Measurements from ENCODE around the gene CPLX3.

Gene CPLX3

DNA sequence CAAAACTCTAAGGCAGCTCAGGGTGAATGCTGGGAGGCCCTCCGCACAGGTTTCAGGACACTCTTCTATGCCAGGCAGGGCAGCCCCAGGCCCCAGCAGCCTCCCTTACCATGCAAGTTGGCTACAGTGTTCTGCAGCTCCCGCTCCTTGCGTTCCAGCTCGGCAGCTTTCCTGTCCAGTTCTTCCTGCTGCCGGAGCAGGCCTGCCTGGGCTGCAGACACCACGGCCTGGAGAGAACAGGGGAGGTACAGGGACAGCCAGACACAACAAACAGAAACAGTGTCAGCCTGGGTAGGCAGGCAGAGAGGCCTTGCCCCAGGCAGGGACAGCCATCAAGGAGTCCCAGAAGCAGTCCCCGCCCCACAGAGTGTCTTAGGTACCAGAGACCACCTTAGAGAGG is 25.5 kb downstream of the CPLX3 start:
- DNase-seq, result no peak

DNA sequence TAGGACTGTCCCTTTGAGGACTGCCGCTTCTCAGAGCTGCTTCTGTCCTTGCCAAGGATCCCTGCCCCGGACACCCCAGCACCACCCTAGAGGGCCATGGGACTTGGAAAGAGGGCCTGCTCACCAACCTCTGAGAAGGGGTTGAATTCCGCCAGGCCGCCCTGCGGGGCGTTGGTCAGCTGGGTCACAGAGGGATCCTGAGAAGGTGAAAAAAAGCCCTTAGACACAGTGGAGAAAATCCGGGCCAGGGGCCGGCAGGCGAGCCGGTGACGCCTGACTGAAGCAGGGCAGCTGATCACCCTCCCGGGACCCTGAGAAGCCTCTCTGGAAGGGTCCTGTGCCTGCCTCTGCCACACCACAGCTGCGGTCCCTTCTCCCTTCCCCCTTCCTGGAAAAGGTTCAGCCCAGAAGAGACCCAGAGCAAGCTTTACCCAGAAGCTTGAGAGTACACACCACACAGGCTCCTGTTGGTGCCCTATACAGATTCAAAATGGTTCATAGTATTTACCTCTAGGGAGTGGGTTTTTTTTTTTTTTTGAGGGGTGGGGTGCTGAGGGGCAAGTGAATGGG is 28.1 kb downstream of the CPLX3 start:
- DNase-seq, result no peak

DNA sequence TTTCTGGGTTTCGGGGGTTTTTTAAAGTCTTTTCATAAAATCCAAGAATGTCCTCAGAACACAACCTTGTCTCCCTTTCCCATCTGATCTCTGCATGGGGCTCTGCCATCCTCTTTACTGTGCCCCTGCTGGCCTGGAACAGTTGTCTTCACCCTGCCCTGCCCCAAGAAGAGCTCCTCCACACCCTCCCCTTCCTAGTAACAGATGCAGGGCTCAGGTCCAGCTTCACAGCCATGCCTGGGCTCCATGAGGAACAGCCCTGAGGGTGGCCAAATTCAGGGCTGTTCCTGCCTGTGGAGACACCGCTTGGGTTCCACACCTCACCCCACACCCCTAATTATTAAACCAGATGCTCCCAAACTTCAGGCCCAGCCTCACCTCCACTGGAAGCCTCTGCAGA is 29.4 kb downstream of the CPLX3 start:
- no peak for DNase-seq

DNA sequence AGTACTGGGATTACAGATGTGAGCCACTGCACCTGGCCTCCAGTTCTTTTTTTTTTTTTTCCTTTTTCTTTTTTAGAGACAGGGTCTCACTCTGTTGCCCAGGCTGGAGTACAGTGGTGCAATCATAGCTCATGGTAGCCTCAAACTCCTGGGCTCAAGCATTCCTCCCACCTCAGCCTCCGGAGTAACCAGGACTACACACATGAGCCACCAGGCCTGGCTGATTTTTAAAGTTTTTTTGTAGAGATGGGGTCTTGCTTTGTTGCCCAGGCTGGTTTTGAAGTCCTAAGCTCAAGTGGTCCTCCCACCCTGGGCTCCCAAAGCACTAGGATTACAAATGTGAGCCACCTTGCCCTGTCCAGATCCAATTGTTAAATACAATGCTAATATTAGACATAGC is 30.1 kb downstream of the CPLX3 start:
- no peak for DNase-seq

DNA sequence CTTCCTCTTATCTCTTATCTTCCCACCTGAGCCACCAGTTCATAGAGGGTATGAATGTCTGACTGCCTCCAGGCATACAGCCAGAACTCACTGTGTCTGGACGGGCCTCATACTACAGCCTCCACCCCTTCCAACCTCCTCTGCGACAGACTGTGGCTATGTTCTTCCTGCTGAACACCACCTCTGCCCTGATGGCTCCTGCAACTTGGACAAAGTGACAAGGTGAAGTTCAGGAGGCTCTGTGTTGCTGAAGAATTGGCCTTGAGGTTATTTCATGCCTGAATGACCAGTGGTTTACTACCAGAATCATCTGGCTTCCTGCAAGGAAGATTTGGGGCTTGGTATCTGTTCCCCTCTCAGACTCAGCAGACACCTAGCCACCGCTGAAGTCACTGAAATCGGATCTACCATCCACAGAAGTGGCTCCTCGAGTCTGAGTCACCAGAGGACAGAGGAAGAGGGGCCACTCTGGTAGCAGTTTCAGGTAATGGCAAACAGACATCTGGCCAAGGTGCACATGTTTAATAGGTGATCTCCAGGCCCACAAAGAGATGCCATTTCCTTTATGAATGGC is 30.7 kb downstream of the CPLX3 start:
- DNase-seq, result no peak

DNA sequence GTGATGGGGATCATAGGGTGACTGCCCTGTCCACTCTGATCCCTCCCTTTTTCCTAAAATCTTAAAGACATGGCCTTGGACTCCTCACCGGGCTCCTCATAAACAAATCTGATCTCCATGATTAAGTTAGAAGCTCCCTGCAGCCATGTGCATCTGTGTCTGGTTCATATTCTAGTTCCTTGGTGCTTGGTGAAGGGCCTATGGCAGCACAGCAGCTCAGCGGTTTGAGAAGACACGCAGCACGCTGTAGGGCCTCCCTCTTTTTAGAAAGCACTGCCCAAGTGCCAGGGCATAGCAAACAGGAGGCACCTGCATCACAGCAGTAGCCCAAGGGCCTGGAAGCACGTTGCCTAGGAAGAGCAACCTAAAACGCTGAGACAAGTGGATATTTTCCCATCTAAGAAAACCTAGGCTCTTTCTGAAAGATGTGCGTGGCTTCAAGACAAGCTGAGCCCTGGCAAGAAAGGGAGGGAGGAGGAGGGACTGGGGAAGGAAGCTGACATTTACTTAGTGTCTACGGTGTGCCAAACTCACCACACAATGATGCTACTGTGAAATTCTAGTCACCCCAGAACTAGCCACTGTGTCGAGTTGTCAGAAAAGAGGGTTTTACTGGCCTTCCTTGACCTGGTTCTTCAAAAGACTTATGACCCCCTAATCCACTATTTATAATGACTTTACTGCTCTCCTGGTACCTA is 31.4 kb downstream of the CPLX3 start:
- DNase-seq, result no peak

DNA sequence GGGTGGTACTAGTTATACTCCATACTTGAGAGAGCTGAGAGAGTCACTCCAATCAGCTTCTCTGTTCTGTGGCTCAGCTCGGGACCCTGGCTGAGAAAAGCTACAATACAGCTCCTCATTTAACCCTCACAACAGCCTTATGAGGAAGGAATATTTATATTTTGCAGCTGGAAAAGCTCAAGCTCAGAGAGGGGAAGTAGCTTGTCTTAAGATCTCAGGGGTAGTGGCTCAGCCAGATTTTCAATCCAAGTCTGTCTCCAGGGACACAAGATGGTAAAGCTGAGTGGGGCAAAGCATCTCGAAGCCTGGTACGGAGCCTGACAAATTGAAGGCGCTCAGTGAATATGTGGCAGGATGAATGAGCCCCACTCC is 31.9 kb downstream of the CPLX3 start:
- DNase-seq, result no peak

DNA sequence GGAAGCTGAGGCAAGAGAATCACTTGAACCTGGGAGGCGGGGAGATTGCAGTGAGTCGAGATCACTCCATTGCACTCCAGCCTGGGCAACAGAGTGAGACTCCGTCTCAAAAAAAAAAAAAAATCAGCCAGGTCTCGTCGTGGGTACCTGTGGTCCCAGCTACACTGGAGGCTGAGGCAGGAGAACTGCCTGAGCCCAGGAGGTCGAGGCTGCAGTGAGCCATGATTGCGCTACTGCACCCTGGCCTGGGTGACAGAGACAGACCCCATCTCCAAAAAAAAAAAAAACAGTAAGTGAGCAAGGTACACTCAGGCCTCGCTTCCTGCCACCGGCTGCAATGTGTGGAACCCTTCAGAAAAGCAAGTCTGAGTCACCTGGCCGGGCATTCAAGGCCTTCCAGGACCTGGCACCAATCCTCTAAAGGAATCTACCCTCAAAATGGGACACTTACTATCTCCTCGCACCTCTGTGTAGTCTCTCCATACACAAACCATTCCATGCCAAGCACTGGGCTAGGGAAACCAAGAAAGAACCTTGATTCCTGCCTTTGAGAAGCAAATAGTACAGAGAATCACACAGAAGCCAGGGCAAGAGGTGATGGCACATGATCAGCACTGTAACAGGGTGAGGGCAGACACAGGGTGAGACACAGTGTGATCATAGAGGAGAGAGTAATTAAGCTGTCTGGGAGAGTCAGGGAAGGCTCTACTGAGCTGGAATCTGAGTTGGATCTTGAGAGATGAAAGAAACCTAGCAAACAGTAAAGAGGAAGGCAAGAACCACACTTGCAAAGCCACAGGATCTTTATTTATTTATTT is 37.0 kb downstream of the CPLX3 start:
- DNase-seq, result peak; percentile 41 to 42

DNA sequence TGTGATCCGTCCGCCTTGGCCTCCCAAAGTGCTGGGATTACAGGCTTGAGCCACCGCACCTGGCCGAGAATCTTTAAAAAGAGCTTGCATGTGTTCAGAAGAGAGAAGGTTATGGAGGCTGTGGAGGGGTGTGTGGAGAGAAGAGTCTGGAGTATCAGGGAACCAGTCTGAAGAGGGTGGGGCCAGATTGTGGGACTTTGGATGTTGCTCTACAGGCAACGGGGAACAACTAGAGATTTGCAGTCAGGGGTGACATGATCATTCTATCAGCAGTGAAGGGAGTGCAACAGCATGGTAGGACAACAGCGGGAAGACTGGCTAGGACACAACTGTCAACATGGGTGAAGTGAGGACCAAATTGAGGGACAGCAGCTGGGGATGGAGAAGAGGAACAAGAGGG is 37.9 kb downstream of the CPLX3 start:
- DNase-seq, result no peak

DNA sequence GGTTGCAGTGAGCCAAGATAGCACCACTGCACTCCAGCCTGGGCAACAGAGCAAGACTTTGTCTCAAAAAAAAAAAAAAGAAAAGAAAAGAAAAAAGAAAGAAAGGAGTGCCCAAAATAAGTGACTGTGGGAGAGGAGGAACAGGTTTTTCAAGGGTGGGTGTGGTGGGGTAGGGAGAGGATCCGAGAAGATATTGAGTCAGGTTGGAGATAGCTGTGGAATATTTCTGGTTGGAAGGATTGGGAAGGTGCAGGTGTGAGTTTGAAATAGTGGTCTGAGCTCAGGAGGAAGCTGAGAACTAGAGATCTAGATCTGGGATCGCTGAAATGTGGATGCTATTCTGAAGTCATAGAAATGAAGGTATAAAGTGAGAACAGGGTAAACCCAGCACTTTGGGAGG is 38.9 kb downstream of the CPLX3 start:
- no peak for DNase-seq

DNA sequence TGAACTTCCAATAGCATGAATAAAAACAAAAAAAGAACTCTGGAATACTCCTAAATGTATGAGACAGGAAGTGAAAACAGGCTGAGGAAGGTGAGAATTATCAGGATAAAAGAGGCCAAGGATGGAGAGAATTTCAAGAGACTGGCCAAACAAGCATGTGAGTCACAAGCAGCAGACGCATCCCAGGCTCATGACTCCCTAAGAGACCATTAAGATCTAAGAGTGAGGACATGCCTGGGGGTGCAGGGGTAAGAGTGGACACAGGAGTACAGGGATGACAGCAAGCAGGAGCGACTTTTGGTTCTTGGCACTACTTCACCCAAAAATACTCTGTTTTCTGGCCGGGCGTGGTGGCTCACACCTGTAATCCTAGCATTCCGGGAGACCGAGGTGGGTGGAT is 39.7 kb downstream of the CPLX3 start:
- DNase-seq, result no peak

DNA sequence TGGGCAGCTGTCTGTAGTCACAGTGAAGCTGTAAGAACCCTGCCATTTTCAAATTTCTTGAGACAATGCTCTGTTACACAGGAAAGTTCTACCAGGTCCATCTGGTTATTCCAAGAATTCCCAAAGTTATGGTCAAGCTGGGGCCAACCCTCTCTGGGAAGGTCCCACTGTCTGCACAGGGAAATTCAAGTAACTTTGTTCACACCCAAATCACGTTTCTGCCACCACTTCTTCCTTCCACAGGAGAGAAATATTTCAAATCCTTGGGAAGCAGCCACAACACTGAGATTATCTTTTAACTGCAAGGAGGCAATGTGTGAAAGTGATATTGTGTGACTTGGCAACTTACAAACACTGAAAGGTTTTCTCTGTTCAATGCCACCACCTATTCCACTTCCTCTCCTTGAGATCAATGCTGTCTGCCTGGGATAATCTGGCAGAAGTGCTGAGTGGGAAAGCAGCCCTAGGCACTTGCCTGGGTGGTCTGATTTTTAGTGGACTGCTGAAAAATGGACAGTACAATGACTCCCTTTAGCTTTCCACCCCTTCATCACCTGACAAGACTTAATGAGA is 41.1 kb downstream of the CPLX3 start:
- DNase-seq, result no peak

DNA sequence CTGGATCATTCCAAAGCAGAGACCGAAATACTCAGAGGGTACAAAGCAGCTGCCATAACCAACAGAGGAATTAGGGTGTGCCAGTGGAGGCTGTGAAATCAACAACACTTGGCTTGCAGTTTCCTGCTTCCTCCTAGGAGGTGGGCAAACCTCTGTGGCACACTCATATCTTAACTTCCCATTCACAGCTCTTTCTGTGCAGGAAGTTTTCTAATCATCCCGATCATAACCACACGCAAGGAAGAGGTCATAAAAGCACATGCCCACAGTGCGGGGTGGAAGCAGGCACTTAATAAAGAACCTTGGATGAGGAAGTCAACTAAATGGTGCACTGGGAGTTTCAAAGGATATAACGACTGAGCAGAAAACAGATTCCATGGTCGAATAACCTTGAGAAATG is 41.6 kb downstream of the CPLX3 start:
- DNase-seq, result no peak

DNA sequence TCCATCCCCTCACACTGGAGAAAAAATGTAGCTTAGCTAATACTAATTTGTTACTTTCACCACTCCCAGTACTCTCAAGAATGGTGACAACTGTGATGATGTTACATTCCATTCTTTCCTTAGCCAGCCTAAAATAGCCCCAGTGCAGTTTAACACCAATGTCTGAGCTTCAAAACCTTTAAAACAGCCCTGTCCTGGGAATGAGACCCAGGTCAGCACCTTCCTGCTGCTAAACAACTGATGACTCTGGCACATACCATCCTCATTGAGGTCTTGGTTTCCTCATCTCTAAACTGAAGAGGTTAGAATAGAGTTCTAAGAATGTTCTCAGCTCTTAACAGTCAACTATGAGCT is 42.9 kb downstream of the CPLX3 start:
- DNase-seq, result no peak

DNA sequence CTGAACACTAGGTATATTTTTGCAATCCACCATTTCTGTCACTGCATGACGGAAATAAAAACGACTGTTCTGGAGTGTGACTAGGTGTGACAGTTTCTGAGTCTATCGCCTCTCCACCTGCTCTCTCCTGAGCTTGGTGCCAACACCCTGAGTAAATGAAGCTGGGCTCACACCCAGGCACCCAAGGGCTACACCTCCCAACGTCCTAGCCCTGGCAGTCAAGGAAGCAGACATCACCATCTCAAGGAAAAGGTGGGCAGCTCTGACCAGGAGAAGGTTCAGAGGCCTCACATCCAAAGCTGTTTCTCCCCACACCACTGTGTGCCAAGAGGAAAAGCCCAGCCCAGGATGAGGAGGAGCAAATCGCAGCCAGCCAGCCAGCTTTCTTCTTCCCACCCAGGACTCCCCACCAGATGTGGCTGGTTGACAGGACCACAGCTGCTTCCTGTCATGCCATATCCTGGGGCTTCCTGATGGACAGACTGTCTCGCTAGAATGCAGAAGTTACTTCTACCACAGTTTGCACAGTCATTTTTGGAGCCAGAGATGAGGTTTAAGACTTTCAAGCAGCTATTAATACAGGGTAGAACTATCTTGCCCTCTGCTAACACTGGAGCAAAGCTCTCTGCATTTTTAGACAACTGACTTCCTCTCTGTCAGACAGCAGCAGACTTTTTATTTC is 43.4 kb downstream of the CPLX3 start:
- no peak for DNase-seq

DNA sequence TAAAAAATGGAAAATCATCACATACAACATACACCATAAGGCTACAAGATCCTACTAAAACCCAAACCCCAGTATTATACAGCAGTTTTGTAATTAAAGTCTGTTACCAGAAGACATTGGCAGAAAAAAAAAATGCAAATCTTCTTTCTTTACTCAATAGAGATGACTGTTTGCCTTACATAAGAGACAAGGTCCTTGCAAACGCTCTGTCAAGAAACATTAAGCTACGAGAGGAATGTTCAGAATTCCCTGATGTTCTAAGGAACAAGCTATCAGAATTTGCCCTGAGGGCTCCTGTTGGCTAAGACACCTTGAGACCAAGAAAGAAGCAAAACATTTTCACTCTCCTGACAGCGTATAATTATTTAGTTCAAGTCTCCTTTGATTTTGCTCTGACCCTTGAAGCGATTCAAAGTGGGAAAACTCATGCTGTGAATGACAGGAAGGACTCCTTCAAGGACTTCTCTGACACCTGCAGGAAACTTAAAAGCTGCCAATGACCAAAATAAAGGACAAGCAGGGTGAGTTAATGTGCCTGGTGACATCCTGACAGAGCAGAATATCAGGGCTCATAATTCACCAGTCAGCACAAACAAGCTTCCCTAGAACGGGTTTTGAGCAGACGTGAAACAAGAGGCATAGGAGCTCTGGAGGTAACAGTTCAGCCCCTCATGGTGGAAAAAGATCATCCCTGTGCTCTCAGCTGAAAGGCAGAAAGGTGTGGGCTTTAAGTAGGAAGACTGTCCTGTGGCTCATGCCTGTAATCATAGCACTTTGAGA is 44.2 kb downstream of the CPLX3 start:
- DNase-seq, result no peak

DNA sequence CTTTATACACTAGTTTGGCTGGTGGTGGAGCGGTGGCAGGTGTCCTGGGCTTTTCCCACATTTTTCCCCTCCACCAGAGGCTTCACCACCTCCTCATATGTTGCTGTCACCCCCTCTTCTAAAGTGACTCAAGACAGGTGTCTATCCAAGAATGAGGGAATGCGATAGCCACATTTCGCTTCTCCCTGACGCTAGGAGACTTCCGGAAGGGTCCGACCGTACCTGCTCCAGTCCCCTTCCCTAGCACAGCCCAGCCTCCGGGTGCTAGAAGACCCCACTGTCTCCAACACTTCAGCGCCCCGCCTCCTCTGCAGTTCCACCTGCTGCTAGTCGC is 46.2 kb downstream of the CPLX3 start:
- DNase-seq, result no peak

DNA sequence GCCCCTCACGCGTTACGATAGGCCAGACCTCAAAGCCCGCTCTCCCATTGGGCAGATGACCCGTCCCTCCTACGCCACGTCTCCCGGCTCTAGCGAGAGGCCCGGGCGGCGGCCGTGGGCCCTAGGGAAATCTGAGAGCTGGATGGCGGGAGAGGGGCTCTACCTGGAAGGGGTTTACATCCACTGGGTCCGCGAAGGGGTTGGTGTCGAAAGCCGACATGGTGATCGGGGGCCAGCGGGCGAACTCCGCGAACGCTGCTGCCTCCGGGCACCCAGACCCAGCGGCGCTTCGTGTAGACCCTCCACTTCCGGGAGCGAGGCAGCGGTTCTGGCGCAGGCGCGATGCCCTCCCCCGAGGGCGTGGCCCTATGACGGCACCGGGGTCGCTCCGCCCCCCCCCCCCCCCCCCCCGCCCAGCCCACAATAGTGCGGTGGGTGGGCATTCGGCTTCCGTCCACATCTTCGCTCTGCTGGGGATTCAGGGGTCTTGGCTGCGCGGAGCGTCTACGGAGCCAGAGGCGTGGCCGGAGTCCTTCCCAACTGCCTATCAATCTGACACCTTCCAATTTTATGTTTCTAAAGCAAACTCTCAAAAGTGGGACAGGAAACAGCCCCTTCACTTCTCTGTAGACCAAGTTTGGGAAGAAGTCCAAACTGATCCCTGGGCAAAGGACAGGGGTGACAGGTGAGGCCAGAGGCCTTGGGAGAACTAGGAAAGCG is 46.8 kb downstream of the CPLX3 start, which contains the start of gene SCAMP2:
TSS of gene SCAMP2 (minus strand) at position 330 of the 720 bp plus-strand sequence. CDS start at position 220, 110 bp downstream.
- DNase-seq, result peak; percentile 84 to 96

DNA sequence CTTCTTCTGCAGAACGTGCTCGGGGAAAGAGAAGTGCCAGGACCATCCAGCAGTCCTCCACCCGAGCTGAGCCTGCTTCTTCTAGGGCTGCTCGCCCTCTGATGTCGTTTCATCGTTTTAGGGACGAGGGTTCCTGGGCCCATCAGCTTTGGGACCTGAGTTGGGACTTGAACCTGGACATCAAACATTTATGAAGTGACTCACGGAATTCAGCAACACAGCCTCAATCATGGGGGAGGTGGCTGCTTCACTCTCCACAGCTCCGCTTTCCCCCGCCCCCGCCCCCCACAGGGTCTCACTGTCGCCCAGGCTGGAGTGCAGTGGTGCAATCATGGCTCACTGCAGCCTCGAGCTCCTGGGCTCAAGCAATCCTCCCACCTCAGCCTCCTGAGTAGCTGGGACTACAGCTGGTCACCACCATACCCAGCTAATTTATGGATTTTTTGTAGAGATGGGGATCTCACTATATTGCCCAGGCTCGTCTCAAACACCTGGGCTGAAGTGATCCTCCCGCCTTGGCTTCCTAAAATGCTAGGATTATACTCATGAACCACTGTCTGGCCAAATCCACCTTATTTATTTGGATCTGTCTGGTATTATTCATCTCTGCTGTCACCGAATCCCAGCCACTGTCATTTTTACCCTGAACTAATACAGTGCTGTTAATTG is 47.5 kb downstream of the CPLX3 start:
- no peak for DNase-seq

DNA sequence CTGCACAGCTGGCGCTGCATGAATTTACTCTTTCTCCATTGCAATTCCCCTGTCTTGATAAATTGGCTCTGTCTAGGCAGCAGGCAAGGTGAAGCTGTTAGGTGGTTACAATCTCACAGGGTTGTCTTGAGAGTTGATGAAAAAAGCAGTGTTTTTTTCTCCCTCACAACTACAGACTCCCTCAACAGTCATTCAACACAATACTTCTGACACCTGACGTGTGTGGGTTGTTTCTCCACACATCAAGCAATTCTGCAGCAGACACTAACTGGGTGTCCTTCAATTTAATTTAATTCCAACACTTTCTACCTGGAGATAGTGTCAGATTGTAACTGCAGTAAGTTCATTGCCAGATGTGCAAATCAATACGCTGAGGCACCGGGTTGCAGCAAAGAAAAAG is 51.8 kb downstream of the CPLX3 start:
- no peak for DNase-seq
